Mesodermal cell (in vitro differentiated cells): ENCODE data around the gene CNGB1.
"Not testable (repeated sequence)": the region's sequence is repeated elsewhere in the genome, so short reads cannot be mapped to it uniquely, and the experiment has no call there.

ENCODE experiments used
- H3K27ac ChIP-seq: 2 replicates; pipeline ENCODE4 v1.7.0; 2013; ENCODE audit warnings: mild to moderate bottlenecking, low read depth, low read length, moderate library complexity; ENCODE audit not compliant: severe bottlenecking
- H3K36me3 ChIP-seq: 2 replicates; pipeline ENCODE4 v1.7.1; 2013; ENCODE audit warnings: mild to moderate bottlenecking, low read length, moderate library complexity; ENCODE audit not compliant: control insufficient read depth, insufficient read depth
- H3K4me1 ChIP-seq: one replicate; pipeline ENCODE4 v1.7.1; 2013; ENCODE audit warnings: mild to moderate bottlenecking, low read length; ENCODE audit not compliant: insufficient read depth, control insufficient read depth, poor library complexity, severe bottlenecking
- H3K4me3 ChIP-seq: 2 replicates; pipeline ENCODE4 v1.7.0; 2013; ENCODE audit warnings: low read length, control low read depth, mild to moderate bottlenecking; ENCODE audit not compliant: insufficient read depth, poor library complexity, severe bottlenecking; ENCODE audit errors: extremely low read depth
- H3K9me3 ChIP-seq: 2 replicates; pipeline ENCODE4 v1.7.1; 2013; ENCODE audit warnings: mild to moderate bottlenecking, low read length, moderate library complexity; ENCODE audit not compliant: control insufficient read depth
- WGBS, 2 experiments: methylation state at CpG; one replicate each; pipeline ENCODE4 v1.1.5; 2013; ENCODE audit warnings: missing lambda C conversion rate in 2 of 2; ENCODE audit not compliant: insufficient coverage in 2 of 2; 5-methylcytosine and 5-hydroxymethylcytosine counted together

CNGB1 gene

GRCh38 chr16:57895081-57895547 lies 75.8 kb downstream of the CNGB1 start:
- not testable (repeated sequence) for H3K36me3 ChIP-seq, H3K4me3 ChIP-seq, H3K27ac ChIP-seq, H3K9me3 ChIP-seq, H3K4me1 ChIP-seq
- 78 to 100% methylated on average over 1 to 3 of the region's 3 CpGs for WGBS, 2 experiments

- no peaks in the 10 kb centered on the region for H3K9me3 ChIP-seq
Observed at GRCh38 chr16:57894390-57895080, 76.4 kb downstream of the CNGB1 start.

GRCh38 chr16:57893559-57894389 lies 77.2 kb downstream of the CNGB1 start:
- H3K4me3 ChIP-seq, result no peak overlapping the region
- H3K27ac ChIP-seq, result no peak overlapping the region
- no peaks in the 10 kb centered on the region for H3K9me3 ChIP-seq
- H3K4me1 ChIP-seq, result no peaks in the 10 kb centered on the region
- WGBS, 2 experiments, result 80 to 89% methylated on average over 13 to 15 of the region's 17 CpGs
- no peaks in the 10 kb centered on the region for H3K36me3 ChIP-seq

More at GRCh38 chr16:57894390-57895080, 76.4 kb downstream of the CNGB1 start:
- no peaks in the 10 kb centered on the region for H3K4me1 ChIP-seq
- no peak overlapping the region for H3K4me3 ChIP-seq
- WGBS, 2 experiments, result 95 to 96% methylated on average over 5 to 6 of the region's 10 CpGs
- H3K36me3 ChIP-seq, result no peaks in the 10 kb centered on the region
- no peak overlapping the region for H3K27ac ChIP-seq

GRCh38 chr16:57893217-57893558 lies 77.7 kb downstream of the CNGB1 start:
- Histone ChIP-seq H3K4me3 (no peak overlapping the region), H3K4me1 (no peaks in the 10 kb centered on the region), H3K36me3 (no peaks in the 10 kb centered on the region), H3K9me3 (no peaks in the 10 kb centered on the region), H3K27ac (no peak overlapping the region)
- 84 to 91% methylated on average over 4 to 5 of the region's 5 CpGs for WGBS, 2 experiments

- H3K36me3 ChIP-seq, result no peaks in the 10 kb centered on the region
- H3K4me3 ChIP-seq, result no peak overlapping the region
- H3K9me3 ChIP-seq, result no peaks in the 10 kb centered on the region
- 80 to 87% methylated on average over 5 to 10 of the region's 10 CpGs for WGBS, 2 experiments
- H3K27ac ChIP-seq, result no peak overlapping the region
- no peaks in the 10 kb centered on the region for H3K4me1 ChIP-seq
Observed at GRCh38 chr16:57892447-57893096, 78.4 kb downstream of the CNGB1 start.

- Histone ChIP-seq H3K4me3 (no peak overlapping the region), H3K36me3 (no peaks in the 10 kb centered on the region), H3K4me1 (no peaks in the 10 kb centered on the region), H3K27ac (no peak overlapping the region), H3K9me3 (no peaks in the 10 kb centered on the region)
- 89 to 91% methylated on average over 6 to 7 of the region's 8 CpGs for WGBS, 2 experiments
Observed at GRCh38 chr16:57892041-57892440, 78.9 kb downstream of the CNGB1 start.

- Histone ChIP-seq H3K4me3 (no peak overlapping the region), H3K9me3 (no peaks in the 10 kb centered on the region), H3K27ac (no peak overlapping the region), H3K4me1 (no peaks in the 10 kb centered on the region), H3K36me3 (no peaks in the 10 kb centered on the region)
- WGBS, 2 experiments, result 80 to 90% methylated on average over 3 of the region's 3 CpGs
Observed at GRCh38 chr16:57890752-57891111, 80.2 kb downstream of the CNGB1 start.

GRCh38 chr16:57889960-57890751 lies 80.8 kb downstream of the CNGB1 start:
- no peaks in the 10 kb centered on the region for H3K9me3 ChIP-seq
- 95% methylated on average over 8 to 9 of the region's 9 CpGs for WGBS, 2 experiments
- no peak overlapping the region for H3K27ac ChIP-seq
- no peak overlapping the region for H3K4me3 ChIP-seq
- no peaks in the 10 kb centered on the region for H3K36me3 ChIP-seq
- H3K4me1 ChIP-seq, result no peaks in the 10 kb centered on the region

- H3K36me3 ChIP-seq, result no peaks in the 10 kb centered on the region
- H3K4me1 ChIP-seq, result peaks cover under 1% of the 10 kb centered on the region
- no peaks in the 10 kb centered on the region for H3K9me3 ChIP-seq
- H3K4me3 ChIP-seq, result no peak overlapping the region
- WGBS, 2 experiments, result no CpG with 5 or more reads among the region's 4 CpGs
- no peak overlapping the region for H3K27ac ChIP-seq
Observed at GRCh38 chr16:57889522-57889921, 81.4 kb downstream of the CNGB1 start.

- H3K9me3 ChIP-seq, result no peaks in the 10 kb centered on the region
- WGBS, 2 experiments, result 87 to 100% methylated on average over 3 to 4 of the region's 4 CpGs
- no peak overlapping the region for H3K27ac ChIP-seq
- peaks cover 3% of the 10 kb centered on the region for H3K4me1 ChIP-seq
- H3K36me3 ChIP-seq, result no peaks in the 10 kb centered on the region
- no peak overlapping the region for H3K4me3 ChIP-seq
Observed at GRCh38 chr16:57889111-57889510, 81.8 kb downstream of the CNGB1 start.
